Right ventricle myocardium inferior (tissue), 1 donor: ENCODE measurements around the gene TMEFF2. TPM values are rescaled to one million over a fixed set of nuclear protein-coding genes. Genes with fewer than 3 reads are reported as not detected.
"Not testable (repeated sequence)": the region's sequence is repeated elsewhere in the genome, so short reads cannot be mapped to it uniquely, and the experiment has no call there.

Experiments used
- ATAC-seq: fragments of 200-7000 bp; cut with Tn5 transposase; one replicate; pipeline ENCODE4 v1.9.1; 2020; ENCODE audit warnings: mild to moderate bottlenecking, moderate library complexity
- DNase-seq: peaks from one replicate; pipeline ENCODE4 v3.0.0; 2021; ENCODE audit errors: missing footprints
- intact Hi-C: fragments of 100-400 bp; cut with DNase I; formaldehyde crosslinking; loops from one replicate; pipeline ENCODE4 v1.11.0; 2022
- total RNA-seq: library from RNA; stranded (reverse); fragmentation: NEBNext Ultra II Directional; extraction: Animal tissue kit (Norgen Biotek cat#: 25700); gene quantifications from one replicate; pipeline ENCODE4 v1.2.1, GENCODE V29; 2021
- donor health status: DM: no; HTN: yes; CAD: no; lungs with severe emphysema.

The TMEFF2 gene
- total RNA-seq, 1 donor from 2014 or later = 0.11 TPM

- DNase-seq (no peak), ATAC-seq (no peak)
- intact Hi-C loops = no loop called here
These were observed 263.4 kb downstream of the TMEFF2 start for GRCh38 chr2:191931329-191931728.

GRCh38 chr2:191930205-191930604 lies 264.5 kb downstream of the TMEFF2 start:
- DNase-seq (no peak), ATAC-seq (no peak)
- intact Hi-C loops = no loop called here

GRCh38 chr2:191929288-191929687 lies 265.4 kb downstream of the TMEFF2 start:
- intact Hi-C loops = no loop called here
- ATAC-seq (no peak), DNase-seq (no peak)

- intact Hi-C loops = no loop called here
- ATAC-seq (no peak), DNase-seq (no peak)
These were observed 266.7 kb downstream of the TMEFF2 start for GRCh38 chr2:191927991-191928390.

- no peak for ATAC-seq
- intact Hi-C loops = no loop called here
- no peak for DNase-seq
These were observed 267.3 kb downstream of the TMEFF2 start for GRCh38 chr2:191927319-191927867.

- ATAC-seq = no peak
- no peak for DNase-seq
- intact Hi-C loops = no loop called here
These were observed 268.1 kb downstream of the TMEFF2 start for GRCh38 chr2:191926671-191927070.

GRCh38 chr2:191923652-191923997 lies 271.1 kb downstream of the TMEFF2 start:
- ATAC-seq (no peak), DNase-seq (no peak)
- intact Hi-C loops = no loop called here

GRCh38 chr2:191922736-191923651 lies 271.7 kb downstream of the TMEFF2 start:
- ATAC-seq = no peak
- peak; percentile 45 for DNase-seq
- intact Hi-C loops = no loop called here

GRCh38 chr2:191921650-191922049 lies 273.1 kb downstream of the TMEFF2 start:
- ATAC-seq, DNase-seq, intact Hi-C loops: not testable (repeated sequence)

- intact Hi-C loops = no loop called here
- ATAC-seq = no peak
- no peak for DNase-seq
These were observed 274.2 kb downstream of the TMEFF2 start for GRCh38 chr2:191920502-191920901.

- intact Hi-C loops = no loop called here
- ATAC-seq = peak; percentile 91
- DNase-seq = peak; percentile 72
These were observed 276.6 kb downstream of the TMEFF2 start for GRCh38 chr2:191917967-191918651.

- ATAC-seq (no peak), DNase-seq (no peak)
- intact Hi-C loops = no loop called here
These were observed 277.3 kb downstream of the TMEFF2 start for GRCh38 chr2:191917430-191917881.

- no peak for DNase-seq
- intact Hi-C loops = no loop called here
- no peak for ATAC-seq
These were observed 277.9 kb downstream of the TMEFF2 start for GRCh38 chr2:191916826-191917225.

GRCh38 chr2:191915750-191916149 lies 279.0 kb downstream of the TMEFF2 start:
- intact Hi-C loops = no loop called here
- no peak for DNase-seq
- no peak for ATAC-seq

- DNase-seq = no peak
- no peak for ATAC-seq
- intact Hi-C loops = no loop called here
These were observed 280.9 kb downstream of the TMEFF2 start for GRCh38 chr2:191913796-191914195.

- intact Hi-C loops = no loop called here
- ATAC-seq (no peak), DNase-seq (no peak)
These were observed 282.0 kb downstream of the TMEFF2 start for GRCh38 chr2:191912764-191913163.

GRCh38 chr2:191910518-191910917 lies 284.2 kb downstream of the TMEFF2 start:
- no peak for ATAC-seq
- no peak for DNase-seq
- intact Hi-C loops = no loop called here

- DNase-seq (no peak), ATAC-seq (no peak)
- intact Hi-C loops = loop anchor here (5.0 kb wide), 2 partner anchors 67 to 97 kb away; no protein-coding TSS in a partner anchor
These were observed 285.9 kb downstream of the TMEFF2 start for GRCh38 chr2:191908874-191909273.

GRCh38 chr2:191907545-191907944 lies 287.2 kb downstream of the TMEFF2 start:
- DNase-seq (no peak), ATAC-seq (peak; percentile 76)
- intact Hi-C loops = loop anchor here (5.0 kb wide), 2 partner anchors 65 to 95 kb away; no protein-coding TSS in a partner anchor

GRCh38 chr2:191907091-191907490 lies 287.6 kb downstream of the TMEFF2 start:
- intact Hi-C loops = loop anchor here (5.0 kb wide), 2 partner anchors 65 to 95 kb away; no protein-coding TSS in a partner anchor
- DNase-seq (no peak), ATAC-seq (no peak)
